AG20443 (cell line): ENCODE data around the gene IFT81.
"Not testable (repeated sequence)": the region's sequence is repeated elsewhere in the genome, so short reads cannot be mapped to it uniquely, and the experiment has no call there.

ENCODE experiments used
- DNase-seq: peaks from one replicate; pipeline ENCODE4 v3.0.0; 2012; ENCODE audit warnings: low spot score, mixed read lengths

The IFT81 gene

DNA sequence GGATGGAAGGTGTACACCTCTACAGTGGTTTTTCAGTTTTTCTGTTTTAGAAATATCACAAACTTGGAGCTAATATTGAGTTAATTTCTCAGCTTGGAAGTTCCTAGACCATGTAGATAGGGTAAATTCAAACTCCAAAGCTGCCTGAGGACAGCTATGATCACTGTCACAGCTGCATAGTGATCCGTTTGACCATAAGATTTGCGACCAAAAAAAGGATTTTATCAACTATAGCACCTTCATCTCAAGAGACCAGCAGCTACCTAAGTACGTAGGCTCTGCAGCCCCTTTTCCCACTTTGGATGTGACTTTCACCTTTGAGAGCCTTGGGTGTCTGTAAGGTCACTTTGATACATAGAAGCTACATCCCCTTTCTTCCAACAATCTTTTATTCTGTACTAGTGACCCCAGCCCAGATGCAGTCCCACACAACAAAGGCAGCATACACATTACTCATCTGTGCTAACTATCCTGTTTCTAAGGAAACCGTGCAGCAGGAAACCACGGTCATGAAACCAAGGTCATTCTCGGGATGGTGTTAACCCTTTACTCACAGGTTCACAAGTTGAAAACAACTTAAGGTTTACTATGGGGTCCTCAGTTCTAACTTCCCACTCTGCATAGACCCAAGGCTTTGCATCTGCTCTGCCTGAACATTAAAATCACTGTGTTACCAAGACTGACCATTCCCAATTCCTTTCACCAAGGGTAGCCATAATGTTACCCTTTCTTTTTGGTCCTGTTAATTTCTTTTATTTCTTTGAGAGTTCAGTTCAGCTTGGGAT, 75.4 kb downstream of the IFT81 start:
- DNase-seq, result peak; percentile 52

- DNase-seq, result no peak
Observed at GRCh38 chr12:110200124-110200417, 75.9 kb downstream of the IFT81 start.

GRCh38 chr12:110201995-110202394, 77.8 kb downstream of the IFT81 start:
- DNase-seq, result no peak

GRCh38 chr12:110203546-110203945, 79.4 kb downstream of the IFT81 start:
- no peak for DNase-seq

- no peak for DNase-seq
Observed at GRCh38 chr12:110205931-110206330, 81.8 kb downstream of the IFT81 start.

DNA sequence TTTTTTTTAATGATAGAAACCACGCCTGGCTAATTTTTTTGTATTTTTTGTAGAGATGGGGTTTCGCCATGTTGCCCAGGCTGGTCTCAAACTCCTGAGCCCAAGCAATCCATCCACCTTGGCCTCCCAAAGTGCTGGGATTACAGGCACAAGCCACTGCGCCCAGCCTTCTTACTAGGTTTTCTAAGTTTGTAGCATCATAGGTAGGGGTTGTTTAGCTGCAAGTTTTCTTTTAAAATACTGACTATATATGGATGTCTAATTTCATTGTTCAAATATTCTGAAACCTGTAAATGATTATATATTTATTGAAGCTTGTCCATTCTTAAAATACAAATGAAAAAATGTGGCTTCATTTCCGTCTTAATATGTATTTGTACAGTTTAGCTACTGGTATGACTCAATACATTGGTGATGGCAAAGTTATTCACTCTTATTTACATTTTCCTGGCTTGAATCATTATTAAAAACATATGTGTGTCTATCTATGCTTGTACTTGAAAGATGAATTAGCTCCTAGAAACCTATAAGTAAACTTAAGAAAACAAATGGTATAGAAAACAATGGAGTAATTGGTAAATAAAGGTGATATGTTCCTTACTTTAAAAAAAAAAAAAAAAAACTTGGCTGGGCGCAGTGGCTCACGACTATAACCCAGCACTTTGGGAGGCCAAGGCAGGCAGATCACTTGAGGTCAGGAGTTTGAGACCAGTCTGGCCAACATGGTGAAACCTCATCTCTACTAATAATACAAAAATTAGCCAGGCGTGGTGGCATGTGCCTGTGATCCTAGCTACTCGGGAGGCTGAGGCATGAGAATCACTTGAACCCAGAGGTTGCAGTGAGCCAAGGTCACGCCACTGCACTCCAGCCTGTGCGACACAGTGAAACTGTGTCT, 87.7 kb downstream of the IFT81 start:
- DNase-seq, result peak; percentile 61

GRCh38 chr12:110217996-110218674, 94.0 kb downstream of the IFT81 start:
- DNase-seq, result no peak

DNA sequence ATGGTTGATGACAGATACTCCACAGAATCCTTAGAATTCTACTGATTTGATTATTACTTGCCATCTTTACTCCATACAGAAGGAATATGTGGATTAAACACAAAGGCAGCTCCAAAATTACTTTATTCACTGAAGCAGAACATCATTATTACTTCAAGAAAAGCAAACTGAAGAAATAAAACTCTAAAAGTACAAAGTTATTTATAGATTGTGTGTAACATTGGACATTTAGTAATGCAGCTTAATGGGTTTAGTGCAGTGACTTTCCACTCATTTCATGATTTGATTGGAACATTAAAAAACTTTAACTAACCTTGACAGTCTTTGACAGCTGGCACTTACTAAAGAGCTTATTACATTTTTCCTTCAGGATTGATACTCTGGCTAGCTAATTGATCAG, 97.9 kb downstream of the IFT81 start:
- no peak for DNase-seq

DNA sequence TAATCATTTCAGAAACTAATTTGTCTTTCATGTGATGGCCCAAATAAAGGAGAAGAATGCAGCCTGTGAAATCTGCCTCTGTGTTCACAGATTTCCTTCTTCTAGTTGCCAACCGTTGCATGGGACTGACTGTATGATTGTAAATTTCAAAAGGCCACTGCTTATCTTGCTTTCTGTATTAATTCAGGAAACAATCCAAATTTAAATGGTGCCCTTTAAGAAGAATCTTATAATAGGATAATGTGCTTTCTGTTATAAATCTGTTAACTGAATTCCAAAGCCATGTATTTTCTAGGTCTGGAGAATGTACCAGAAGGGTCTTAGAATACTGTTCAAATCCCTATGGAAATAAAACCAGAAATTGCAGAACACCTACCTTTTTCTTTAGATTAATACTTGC, 98.3 kb downstream of the IFT81 start:
- DNase-seq, result no peak

DNA sequence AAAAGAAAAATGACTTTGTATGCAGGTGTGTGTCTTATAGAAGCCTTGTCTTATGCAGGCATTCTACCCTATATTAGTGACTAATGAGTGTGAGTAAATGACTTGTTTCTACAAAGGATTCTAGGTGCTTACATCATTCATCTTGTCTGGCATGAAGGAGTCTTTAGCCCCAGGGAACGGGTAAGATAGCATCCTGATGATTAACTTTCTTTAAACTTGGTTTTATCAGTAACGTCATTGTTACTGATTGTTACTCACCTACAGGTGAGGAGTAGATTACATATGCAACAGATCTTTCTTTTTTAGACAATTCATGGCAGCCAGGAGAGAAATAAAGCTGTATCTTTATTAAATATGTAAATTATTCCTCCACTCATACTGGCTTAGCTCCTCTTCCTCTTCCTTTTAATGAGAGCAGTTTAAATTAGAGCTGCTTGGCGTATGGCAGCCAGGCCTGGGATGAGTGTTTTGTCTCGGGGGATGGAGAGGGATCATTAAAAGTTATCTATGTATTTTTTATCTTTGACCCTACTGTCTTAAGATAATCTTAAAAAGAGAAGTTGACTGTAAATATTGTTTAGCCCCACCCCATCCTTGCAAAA, 99.7 kb downstream of the IFT81 start:
- no peak for DNase-seq

- DNase-seq, result peak; percentile 70
Observed at GRCh38 chr12:110224379-110225304, 100.5 kb downstream of the IFT81 start.

GRCh38 chr12:110227138-110227537, 103.0 kb downstream of the IFT81 start:
- no peak for DNase-seq

GRCh38 chr12:110228348-110228747, 104.2 kb downstream of the IFT81 start:
- not testable (repeated sequence) for DNase-seq

DNA sequence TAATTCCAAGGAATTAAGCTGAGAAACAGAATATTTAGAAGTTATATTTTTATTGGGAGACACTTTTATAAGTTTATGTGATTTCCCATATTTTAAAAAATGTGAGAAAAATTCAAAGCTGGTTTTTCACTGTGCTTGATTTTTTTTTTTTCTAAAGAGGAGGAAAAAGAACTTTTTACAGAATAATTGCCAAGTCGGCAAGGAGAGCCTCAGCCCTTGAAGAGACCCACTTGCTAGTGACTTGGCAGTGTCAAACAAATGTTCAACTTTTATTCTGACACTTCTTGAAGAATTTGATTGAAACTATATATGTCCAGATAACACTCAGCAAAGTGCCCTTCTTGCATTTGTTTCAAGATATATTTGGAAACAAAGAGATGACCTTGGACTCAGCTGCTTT, 104.6 kb downstream of the IFT81 start:
- DNase-seq, result no peak

GRCh38 chr12:110229409-110229808, 105.3 kb downstream of the IFT81 start:
- DNase-seq, result no peak

DNA sequence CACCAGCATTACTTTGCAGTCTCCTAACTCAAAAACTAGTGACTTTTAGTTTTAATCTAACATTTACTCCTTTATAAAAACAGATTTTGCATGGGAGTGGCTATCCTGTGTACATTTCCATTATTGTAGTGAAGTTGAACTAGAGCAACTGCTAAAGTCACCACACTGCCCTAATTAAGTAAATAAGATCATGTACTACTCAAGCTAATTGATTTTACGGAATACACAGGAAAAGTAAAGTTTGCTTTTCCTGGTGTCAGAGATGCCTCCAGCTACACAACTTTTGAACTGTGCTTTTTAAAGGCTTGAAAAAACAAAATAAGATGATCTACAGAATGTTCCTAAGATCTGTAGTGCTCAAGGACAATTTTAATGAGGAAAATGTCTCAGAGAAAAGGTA, 106.5 kb downstream of the IFT81 start:
- no peak for DNase-seq

DNA sequence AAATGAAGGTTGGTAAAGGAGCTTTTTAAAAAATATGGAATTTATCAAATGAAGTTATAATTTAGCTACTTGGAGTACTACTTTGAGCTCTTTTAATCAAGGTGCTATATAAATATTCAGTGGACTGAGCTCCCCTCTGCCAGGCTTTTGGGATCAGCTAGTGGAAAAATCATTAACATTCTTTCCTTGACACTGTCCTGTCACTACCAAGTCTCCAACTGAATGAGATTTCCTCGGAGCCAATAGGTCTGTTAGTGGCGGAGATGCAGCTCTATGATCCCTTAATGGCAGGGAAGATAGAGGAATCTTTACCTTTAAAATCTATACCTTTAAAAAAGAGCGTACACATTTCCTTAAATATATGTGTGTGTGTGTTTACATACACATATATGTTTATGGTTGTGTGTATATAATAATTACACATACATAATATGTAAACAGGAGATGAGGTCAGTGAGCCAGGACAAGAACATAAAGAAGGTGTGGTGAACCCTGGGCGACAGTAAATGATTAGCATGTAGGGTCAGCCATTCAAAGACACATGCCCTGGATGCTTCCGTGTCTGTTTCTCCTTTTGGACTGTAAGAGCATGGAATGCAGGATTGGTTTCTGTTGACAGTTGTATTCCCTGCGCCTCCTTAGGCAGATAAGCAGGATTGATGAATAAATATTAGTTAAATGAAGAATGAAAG, 109.2 kb downstream of the IFT81 start:
- no peak for DNase-seq

DNA sequence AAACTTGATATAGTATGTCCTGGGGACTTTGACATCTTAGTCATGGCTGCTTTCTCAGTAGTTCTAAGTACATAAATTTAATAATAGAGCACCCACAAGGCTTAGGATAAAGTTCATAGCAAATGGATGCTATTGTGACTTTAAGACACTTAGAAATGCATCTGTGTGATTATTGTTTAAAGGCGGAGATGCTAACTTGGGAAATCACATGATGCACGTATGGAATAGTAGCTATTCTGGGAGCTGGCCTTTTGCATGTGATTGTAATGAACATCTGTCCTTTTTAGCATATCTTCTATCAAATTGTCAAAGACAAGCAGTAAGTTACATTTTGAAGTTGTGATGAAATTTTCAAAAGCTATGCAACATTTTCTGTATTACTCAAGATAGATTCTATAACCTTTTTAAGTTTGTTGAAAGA, 110.2 kb downstream of the IFT81 start:
- DNase-seq, result no peak

DNA sequence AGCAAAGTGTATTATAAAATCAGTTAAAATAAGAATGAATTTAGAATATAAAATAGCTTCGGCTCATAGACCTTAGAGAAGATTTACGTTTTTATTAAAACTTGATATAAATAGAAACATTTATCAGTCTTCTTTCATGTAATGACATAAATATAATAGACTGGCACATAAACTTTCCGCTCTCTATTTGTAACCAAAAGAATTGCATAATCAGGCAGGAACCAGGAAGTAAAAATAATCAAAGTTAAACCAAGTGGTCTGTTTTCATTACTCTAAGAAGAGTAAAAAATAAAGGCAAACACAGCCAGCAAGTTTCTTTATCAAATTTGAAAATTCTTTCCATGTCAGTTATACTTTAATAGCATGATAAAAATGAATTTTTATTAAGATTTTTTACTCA, 110.6 kb downstream of the IFT81 start:
- no peak for DNase-seq

DNA sequence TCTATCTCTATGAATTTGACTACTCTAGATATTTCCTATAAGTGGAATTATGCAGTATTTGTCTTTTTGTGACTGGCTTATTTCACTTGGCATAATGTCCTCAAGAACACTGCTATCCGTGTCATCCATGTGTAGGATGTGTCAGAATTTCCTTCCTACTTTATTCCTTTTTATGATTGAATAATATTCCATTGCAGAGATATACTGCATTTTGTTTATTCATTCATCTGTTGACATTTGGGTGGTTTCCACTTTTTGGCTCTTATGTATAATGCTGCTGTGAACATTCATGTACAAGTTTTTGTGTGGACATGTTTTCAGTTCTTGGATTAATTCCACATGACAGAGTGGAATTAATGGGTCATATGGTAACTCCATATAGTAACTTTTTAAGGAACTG, 111.2 kb downstream of the IFT81 start:
- no peak for DNase-seq

GRCh38 chr12:110243227-110243626, 119.1 kb downstream of the IFT81 start:
- no peak for DNase-seq
